SK-N-SH treated with all-trans-retinoic acid at 6 μM for 48 hours (cell line): ENCODE data around the gene STAB2.

Experiments
- BACH2 ChIP-seq: fragments of 250-450 bp; sonication (Bioruptor Pico); IDR thresholded peaks from 2 replicates; pipeline ENCODE4 v1.9.0; 2021; ENCODE audit warnings: mild to moderate bottlenecking, borderline replicate concordance
- GLIS3 ChIP-seq: fragments of 250-450 bp; sonication (Bioruptor Pico); IDR thresholded peaks from 2 replicates; pipeline ENCODE4 v1.5.0; 2020; ENCODE audit warnings: mild to moderate bottlenecking, moderate library complexity
- ISL1 ChIP-seq: fragments of 250-450 bp; sonication (Bioruptor Pico); IDR thresholded peaks from 2 replicates; pipeline ENCODE4 v2.1.2; 2022; ENCODE audit warnings: mild to moderate bottlenecking, moderate library complexity
- OSR1 ChIP-seq: fragments of 250-450 bp; sonication (Bioruptor Pico); IDR thresholded peaks from 2 replicates; pipeline ENCODE4 v1.8.0; 2022; ENCODE audit warnings: moderate library complexity, mild to moderate bottlenecking, inconsistent platforms
- PATZ1 ChIP-seq: fragments of 250-450 bp; sonication (Bioruptor Pico); IDR thresholded peaks from 2 replicates; pipeline ENCODE4 v1.8.0; 2020; ENCODE audit warnings: mild to moderate bottlenecking, moderate library complexity, borderline replicate concordance
- RARB ChIP-seq: fragments of 250-450 bp; sonication (Bioruptor Pico); IDR thresholded peaks from 2 replicates; pipeline ENCODE4 v1.8.0; 2021; ENCODE audit warnings: mild to moderate bottlenecking, moderate library complexity
- SNAI2 ChIP-seq: fragments of 250-450 bp; sonication (Bioruptor Pico); IDR thresholded peaks from 2 replicates; pipeline ENCODE4 v1.5.0; 2020; ENCODE audit warnings: mild to moderate bottlenecking, moderate library complexity
- TOX ChIP-seq: fragments of 250-450 bp; sonication (Bioruptor Pico); IDR thresholded peaks from 2 replicates; pipeline ENCODE4 v1.8.0; 2021; ENCODE audit warnings: mild to moderate bottlenecking, moderate library complexity, borderline replicate concordance
- TSHZ2 ChIP-seq: fragments of 250-450 bp; sonication (Bioruptor Pico); IDR thresholded peaks from 2 replicates; pipeline ENCODE4 v1.5.0; 2020; ENCODE audit warnings: mild to moderate bottlenecking, moderate library complexity
- ZC3H10 ChIP-seq: fragments of 250-450 bp; sonication (Bioruptor Pico); IDR thresholded peaks from 2 replicates; pipeline ENCODE4 v1.5.1; 2021; ENCODE audit warnings: mild to moderate bottlenecking, moderate library complexity
- ZFP3 ChIP-seq: fragments of 250-450 bp; sonication (Bioruptor Pico); IDR thresholded peaks from 2 replicates; pipeline ENCODE4 v1.5.0; 2020; ENCODE audit warnings: mild to moderate bottlenecking, moderate library complexity
- ZFP30 ChIP-seq: fragments of 450-650 bp; formaldehyde crosslinking; IDR thresholded peaks from 2 replicates; pipeline ENCODE4 v1.5.0; 2022; ENCODE audit warnings: mild to moderate bottlenecking, moderate library complexity
- ZNF8 ChIP-seq: fragments of 450-650 bp; formaldehyde crosslinking; IDR thresholded peaks from 2 replicates; pipeline ENCODE4 v1.5.0; 2020; ENCODE audit warnings: mild to moderate bottlenecking, moderate library complexity
- TF ChIP-seq, protein P1 (sequence below): fragments of 250-450 bp; sonication (Bioruptor Pico); IDR thresholded peaks from 2 replicates; pipeline ENCODE4 v1.5.1; 2020; ENCODE audit warnings: low read depth, mild to moderate bottlenecking, moderate library complexity

DNA sequence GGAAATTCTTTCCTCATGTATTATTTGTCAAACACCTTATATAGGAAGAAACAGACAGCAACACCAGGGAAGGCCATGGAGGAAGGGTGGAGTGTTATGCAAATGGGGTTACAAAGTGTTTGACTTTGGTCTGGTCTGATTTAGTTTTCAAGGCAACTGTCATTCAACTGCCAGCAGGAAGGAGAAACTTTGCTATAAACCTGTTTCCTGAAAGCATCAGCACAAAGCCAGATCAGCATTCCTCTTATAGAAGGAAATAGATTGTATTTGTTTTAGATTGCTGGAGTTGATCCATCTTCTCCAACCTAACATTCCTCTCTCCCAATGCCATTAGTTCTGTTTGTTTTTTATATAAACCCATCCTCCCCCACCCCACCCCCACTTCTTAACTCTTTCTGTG, 65.7 kb downstream of the STAB2 start:
- no peak for TF ChIP-seq BACH2
- TF ChIP-seq ZFP3 (CRISPR knock-in tag), result no peak
- TF ChIP-seq OSR1 (CRISPR knock-in tag), result no peak
- no peak for TF ChIP-seq RARB (CRISPR knock-in tag)
- no peak for TF ChIP-seq ZC3H10 (CRISPR knock-in tag)
- no peak for TF ChIP-seq SNAI2
- TF ChIP-seq GLIS3 (CRISPR knock-in tag), result no peak
- TF ChIP-seq ZNF8 (CRISPR knock-in tag), result no peak
- TF ChIP-seq ZFP30 (CRISPR knock-in tag), result no peak
- no peak for TF ChIP-seq TOX (CRISPR knock-in tag)
- no peak for TF ChIP-seq ISL1 (CRISPR knock-in tag)
- TF ChIP-seq, protein P1, sequence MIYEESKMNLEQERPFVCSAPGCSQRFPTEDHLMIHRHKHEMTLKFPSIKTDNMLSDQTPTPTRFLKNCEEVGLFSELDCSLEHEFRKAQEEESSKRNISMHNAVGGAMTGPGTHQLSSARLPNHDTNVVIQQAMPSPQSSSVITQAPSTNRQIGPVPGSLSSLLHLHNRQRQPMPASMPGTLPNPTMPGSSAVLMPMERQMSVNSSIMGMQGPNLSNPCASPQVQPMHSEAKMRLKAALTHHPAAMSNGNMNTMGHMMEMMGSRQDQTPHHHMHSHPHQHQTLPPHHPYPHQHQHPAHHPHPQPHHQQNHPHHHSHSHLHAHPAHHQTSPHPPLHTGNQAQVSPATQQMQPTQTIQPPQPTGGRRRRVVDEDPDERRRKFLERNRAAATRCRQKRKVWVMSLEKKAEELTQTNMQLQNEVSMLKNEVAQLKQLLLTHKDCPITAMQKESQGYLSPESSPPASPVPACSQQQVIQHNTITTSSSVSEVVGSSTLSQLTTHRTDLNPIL (CRISPR knock-in tag), result no peak
- no peak for TF ChIP-seq TSHZ2 (CRISPR knock-in tag)
- TF ChIP-seq PATZ1, result no peak
